H1 (cell line): ENCODE measurements around the gene MAPK4.

ENCODE experiments used
- CTBP2 ChIP-seq: IDR thresholded peaks from 2 replicates; pipeline ENCODE4 v1.7.0; 2011; ENCODE audit warnings: borderline replicate concordance, mild to moderate bottlenecking, moderate library complexity, mixed read lengths, low read length; ENCODE audit not compliant: insufficient read depth, insufficient read length
- CTCF ChIP-seq, 3 experiments: IDR thresholded peaks; 1 replicate in 2 of 3; 2 replicates in 1 of 3; pipeline versions ENCODE4 v1.5.1 to v1.6.1; 2011; ENCODE audit warnings: low read length in 3 of 3, mild to moderate bottlenecking in 3 of 3, inconsistent platforms in 2 of 3, low read depth in 1 of 3, moderate library complexity in 1 of 3; ENCODE audit not compliant: insufficient read depth in 1 of 3; ENCODE audit errors: control extremely low read depth in 1 of 3
- POLR2AphosphoS5 ChIP-seq: IDR thresholded peaks from 2 replicates; pipeline ENCODE4 v1.6.1; 2011; ENCODE audit warnings: low read depth, low read length
- RAD21 ChIP-seq, 2 experiments: IDR thresholded peaks in 1 of 2; conservative IDR thresholded peaks in 1 of 2; 2 replicates each; pipeline ENCODE4 v1.6.1; 2011; ENCODE audit warnings: low read depth in 2 of 2, low read length in 2 of 2, improper control_type of control experiment in 1 of 2, inconsistent platforms in 1 of 2, mild to moderate bottlenecking in 1 of 2, moderate library complexity in 1 of 2

GRCh38 chr18:50594012-50594411 is 34.1 kb downstream of the MAPK4 start:
- TF ChIP-seq CTBP2 (no peak), POLR2AphosphoS5 (no peak), RAD21 (IDR thresholded peaks at IDR 0.05 in 1 of 2, conservative IDR thresholded peaks at IDR 0.05 in 1 of 2; ENCODE audit: low read depth in 2 of 2, low read length in 2 of 2) (no peak), CTCF (IDR thresholded peaks at IDR 0.05; ENCODE audit: control extremely low read depth in 1 of 3, insufficient read depth in 1 of 3, low read depth in 1 of 3, low read length in 3 of 3) (no peak)
